Activated CD4-positive, alpha-beta memory T cell treated with anti-CD3 and anti-CD28 coated beads, Interleukin-2, amount 10 ng/mL, durations not matched to agents 7 days and 5 days (primary cell): ENCODE measurements around the gene STK33. TPM values are rescaled to one million over a fixed set of nuclear protein-coding genes. Genes with fewer than 3 reads are reported as not detected.

Experiments used
- CTCF ChIA-PET: fragments of 350-600 bp; sonication (Branson Sonifier 250); formaldehyde crosslinking; loops from one replicate; lab custom pipeline; 2021; ENCODE audit warnings: antibody characterized with exemption, inconsistent platforms; lab: Charles Lee
- POLR2A ChIA-PET: fragments of 350-600 bp; sonication (Branson Sonifier 250); formaldehyde crosslinking; loops from one replicate; lab custom pipeline; 2021; ENCODE audit warnings: antibody characterized with exemption; lab: Charles Lee
- DNase-seq: peaks from one replicate; pipeline ENCODE4 v3.0.0-alpha.2; 2020
- H3K27ac Mint-ChIP-seq: one replicate; pipeline ENCODE4 v1.8.0; 2021; ENCODE audit warnings: mild to moderate bottlenecking, mixed read lengths
- H3K27me3 Mint-ChIP-seq: one replicate; pipeline ENCODE4 v1.8.0; 2021; ENCODE audit warnings: mixed read lengths
- H3K36me3 Mint-ChIP-seq: one replicate; pipeline ENCODE4 v1.8.0; 2021; ENCODE audit warnings: low read depth, mixed read lengths
- H3K4me1 Mint-ChIP-seq: one replicate; pipeline ENCODE4 v1.8.0; 2021; ENCODE audit warnings: mixed read lengths
- H3K4me3 Mint-ChIP-seq: one replicate; pipeline ENCODE4 v1.8.0; 2021; ENCODE audit warnings: mild to moderate bottlenecking, mixed read lengths
- H3K9me3 Mint-ChIP-seq: one replicate; pipeline ENCODE4 v1.8.0; 2021; ENCODE audit warnings: mixed read lengths
- total RNA-seq, 2 experiments: library from RNA; stranded (reverse); gene quantifications; one replicate each; pipeline ENCODE4 v1.2.3, GENCODE V29; 2021

The STK33 gene
- total RNA-seq, 2 experiments from 2014 or later = 0.18 to 0.71 TPM

GRCh38 chr11:8371516-8371884 lies 222.5 kb downstream of the STK33 start:
- ChIA-PET CTCF (no interaction called here), POLR2A (no interaction called here)
- no peaks in the 10 kb centered on the region for H3K27me3 Mint-ChIP-seq
- no peak overlapping the region for H3K27ac Mint-ChIP-seq
- H3K4me1 Mint-ChIP-seq = no peaks in the 10 kb centered on the region
- DNase-seq = no peak
- H3K36me3 Mint-ChIP-seq = no peaks in the 10 kb centered on the region
- H3K9me3 Mint-ChIP-seq = no peaks in the 10 kb centered on the region
- H3K4me3 Mint-ChIP-seq = no peak overlapping the region

GRCh38 chr11:8370812-8371515 lies 223.1 kb downstream of the STK33 start:
- POLR2A ChIA-PET = no interaction called here
- H3K4me3 Mint-ChIP-seq = no peak overlapping the region
- DNase-seq = no peak
- CTCF ChIA-PET = no interaction called here
- H3K27me3 Mint-ChIP-seq = no peaks in the 10 kb centered on the region
- no peaks in the 10 kb centered on the region for H3K4me1 Mint-ChIP-seq
- no peaks in the 10 kb centered on the region for H3K36me3 Mint-ChIP-seq
- no peaks in the 10 kb centered on the region for H3K9me3 Mint-ChIP-seq
- no peak overlapping the region for H3K27ac Mint-ChIP-seq

DNA sequence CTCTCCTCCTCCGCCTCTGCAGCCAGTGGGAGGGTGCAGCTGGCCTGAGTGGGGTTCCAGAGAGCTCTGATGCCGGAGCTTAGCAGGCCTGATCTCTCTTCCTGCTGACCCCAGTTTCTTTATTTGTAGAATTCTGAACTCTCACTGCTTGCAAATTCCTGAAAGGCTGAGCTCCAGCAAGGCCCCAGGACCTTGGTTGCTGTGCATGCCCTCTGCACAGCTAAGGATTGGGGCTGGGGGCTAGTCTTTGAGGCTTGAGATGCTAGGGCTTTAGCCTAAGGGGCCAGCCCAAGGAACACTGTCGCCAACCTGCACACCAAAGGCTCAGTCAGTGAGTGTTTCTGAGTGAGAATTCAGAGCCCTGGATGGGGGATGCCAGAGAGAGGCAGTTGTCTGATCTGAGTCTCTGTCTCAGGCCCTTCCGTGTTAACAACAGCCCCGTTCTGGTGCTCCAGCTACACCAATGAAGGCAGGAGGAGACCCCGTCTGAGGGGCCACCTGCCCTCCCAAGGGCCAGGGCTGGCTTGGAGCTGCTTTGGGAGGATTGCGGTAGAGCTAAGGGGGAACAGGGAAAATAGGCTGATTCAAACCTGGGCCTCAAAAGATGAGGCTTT lies 224.3 kb downstream of the STK33 start:
- Mint-ChIP-seq H3K9me3 (no peaks in the 10 kb centered on the region), H3K4me3 (no peak overlapping the region), H3K27ac (no peak overlapping the region), H3K4me1 (no peaks in the 10 kb centered on the region), H3K36me3 (no peaks in the 10 kb centered on the region), H3K27me3 (no peaks in the 10 kb centered on the region)
- DNase-seq = no peak
- CTCF ChIA-PET = no interaction called here
- POLR2A ChIA-PET = no interaction called here

- no peak for DNase-seq
- Mint-ChIP-seq H3K27me3 (no peaks in the 10 kb centered on the region), H3K36me3 (no peaks in the 10 kb centered on the region), H3K27ac (no peak overlapping the region), H3K9me3 (no peaks in the 10 kb centered on the region), H3K4me1 (no peaks in the 10 kb centered on the region), H3K4me3 (no peak overlapping the region)
- CTCF ChIA-PET = no interaction called here
- POLR2A ChIA-PET = no interaction called here
These were observed 225.3 kb downstream of the STK33 start for GRCh38 chr11:8368772-8369171.

GRCh38 chr11:8368194-8368593 lies 225.8 kb downstream of the STK33 start:
- POLR2A ChIA-PET = no interaction called here

DNA sequence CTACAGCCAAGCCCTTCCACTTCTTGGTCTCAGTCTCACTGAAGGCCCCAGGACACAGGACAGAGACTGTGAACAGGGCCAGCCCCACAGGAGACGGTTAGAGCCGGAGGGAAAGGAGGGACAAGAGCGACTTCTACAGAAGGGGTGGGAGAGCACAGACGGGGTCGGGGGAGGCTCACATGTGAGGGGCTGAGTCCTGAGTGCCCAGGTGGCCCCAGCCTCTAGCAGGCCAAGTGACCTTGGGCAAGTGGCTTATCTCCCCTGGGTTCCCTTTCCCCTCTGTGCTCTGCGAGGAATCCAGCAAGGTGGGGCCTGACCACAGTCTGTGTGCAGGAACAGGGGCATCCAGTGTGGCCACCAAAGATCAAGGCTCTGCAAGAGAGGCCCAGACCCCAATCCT lies 227.7 kb downstream of the STK33 start:
- H3K4me3 Mint-ChIP-seq = no peak overlapping the region
- no peaks in the 10 kb centered on the region for H3K36me3 Mint-ChIP-seq
- ChIA-PET CTCF (no interaction called here), POLR2A (no interaction called here)
- H3K27ac Mint-ChIP-seq = no peak overlapping the region
- no peak for DNase-seq
- H3K27me3 Mint-ChIP-seq = peaks cover 2% of the 10 kb centered on the region
- no peaks in the 10 kb centered on the region for H3K4me1 Mint-ChIP-seq
- H3K9me3 Mint-ChIP-seq = no peaks in the 10 kb centered on the region

More at GRCh38 chr11:8368194-8368593, 225.8 kb downstream of the STK33 start:
- Mint-ChIP-seq H3K4me3 (no peak overlapping the region), H3K27me3 (peaks cover 2% of the 10 kb centered on the region), H3K9me3 (no peaks in the 10 kb centered on the region), H3K36me3 (no peaks in the 10 kb centered on the region), H3K4me1 (no peaks in the 10 kb centered on the region), H3K27ac (no peak overlapping the region)
- DNase-seq = no peak
- CTCF ChIA-PET = no interaction called here

- ChIA-PET CTCF (no interaction called here), POLR2A (no interaction called here)
- H3K27ac Mint-ChIP-seq = no peak overlapping the region
- no peaks in the 10 kb centered on the region for H3K9me3 Mint-ChIP-seq
- H3K4me3 Mint-ChIP-seq = no peak overlapping the region
- peaks cover 2% of the 10 kb centered on the region for H3K27me3 Mint-ChIP-seq
- no peaks in the 10 kb centered on the region for H3K36me3 Mint-ChIP-seq
- no peaks in the 10 kb centered on the region for H3K4me1 Mint-ChIP-seq
- DNase-seq = no peak
These were observed 228.6 kb downstream of the STK33 start for GRCh38 chr11:8365216-8365941.

- DNase-seq = no peak
- Mint-ChIP-seq H3K36me3 (no peaks in the 10 kb centered on the region), H3K27ac (no peak overlapping the region), H3K4me3 (no peak overlapping the region), H3K27me3 (peaks cover 2% of the 10 kb centered on the region), H3K4me1 (no peaks in the 10 kb centered on the region), H3K9me3 (no peaks in the 10 kb centered on the region)
- ChIA-PET CTCF (no interaction called here), POLR2A (no interaction called here)
These were observed 230.1 kb downstream of the STK33 start for GRCh38 chr11:8363921-8364320.

- POLR2A ChIA-PET = no interaction called here
- Mint-ChIP-seq H3K27me3 (peaks cover 2% of the 10 kb centered on the region), H3K9me3 (no peaks in the 10 kb centered on the region), H3K4me1 (no peaks in the 10 kb centered on the region), H3K4me3 (no peak overlapping the region), H3K27ac (no peak overlapping the region), H3K36me3 (no peaks in the 10 kb centered on the region)
- CTCF ChIA-PET = no interaction called here
- no peak for DNase-seq
These were observed 231.1 kb downstream of the STK33 start for GRCh38 chr11:8362899-8363298.

- ChIA-PET CTCF (no interaction called here), POLR2A (no interaction called here)
- Mint-ChIP-seq H3K36me3 (no peaks in the 10 kb centered on the region), H3K9me3 (no peaks in the 10 kb centered on the region), H3K4me1 (no peaks in the 10 kb centered on the region), H3K27ac (no peak overlapping the region), H3K27me3 (peaks cover 2% of the 10 kb centered on the region), H3K4me3 (no peak overlapping the region)
- DNase-seq = no peak
These were observed 231.5 kb downstream of the STK33 start for GRCh38 chr11:8362491-8362890.

DNA sequence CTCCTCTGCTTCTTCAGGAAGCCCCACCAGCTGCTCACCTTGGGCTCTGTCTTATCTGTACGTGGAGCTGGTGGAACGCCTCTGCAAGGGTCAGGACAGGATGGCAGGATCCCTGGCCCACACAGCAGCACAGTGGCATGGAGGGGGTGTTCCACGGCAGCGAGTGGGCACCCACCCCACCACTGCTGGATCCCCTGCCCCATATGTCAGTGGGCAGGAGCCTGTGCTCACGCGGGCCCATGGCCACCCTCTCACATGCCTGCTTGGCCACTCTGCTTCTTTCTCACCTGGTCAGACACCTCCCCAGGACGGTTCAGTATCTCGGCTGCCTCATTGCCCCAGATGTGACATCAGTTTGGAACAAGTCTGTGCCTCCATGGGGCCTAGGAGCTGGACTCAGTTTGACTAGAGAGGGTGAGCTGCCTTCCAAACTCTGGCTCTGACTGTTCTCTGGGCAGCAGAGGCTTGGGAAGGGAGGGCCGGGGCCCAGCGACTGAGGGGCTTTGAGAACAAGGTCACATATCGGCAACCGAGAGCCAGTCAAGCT lies 232.3 kb downstream of the STK33 start:
- ChIA-PET CTCF (no interaction called here), POLR2A (no interaction called here)
- DNase-seq = no peak
- no peak overlapping the region for H3K27ac Mint-ChIP-seq
- no peak overlapping the region for H3K4me3 Mint-ChIP-seq
- H3K27me3 Mint-ChIP-seq = peaks cover 2% of the 10 kb centered on the region
- no peaks in the 10 kb centered on the region for H3K36me3 Mint-ChIP-seq
- H3K4me1 Mint-ChIP-seq = no peaks in the 10 kb centered on the region
- no peaks in the 10 kb centered on the region for H3K9me3 Mint-ChIP-seq

DNA sequence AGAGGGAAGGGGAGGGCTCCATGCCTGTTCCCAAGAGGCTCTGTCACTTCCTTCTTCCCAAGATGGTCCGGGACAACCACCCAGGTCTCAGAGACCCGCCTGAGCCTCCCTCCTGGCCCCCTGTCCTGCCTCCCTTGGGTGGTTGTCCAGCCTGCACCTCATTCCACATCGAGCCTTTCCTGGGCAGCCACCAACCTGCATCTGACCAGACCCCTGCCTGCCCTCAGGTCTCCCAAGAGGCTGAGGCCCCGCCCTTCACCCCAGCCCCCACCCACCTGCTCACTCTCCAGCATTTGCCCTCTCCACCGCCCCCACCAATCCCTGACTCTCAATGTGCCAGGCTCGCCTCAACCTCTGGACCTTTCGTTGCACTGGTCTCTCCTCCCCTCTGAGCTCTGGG lies 232.8 kb downstream of the STK33 start:
- Mint-ChIP-seq H3K27me3 (peaks cover 2% of the 10 kb centered on the region), H3K4me1 (no peaks in the 10 kb centered on the region), H3K9me3 (no peaks in the 10 kb centered on the region), H3K27ac (no peak overlapping the region), H3K36me3 (no peaks in the 10 kb centered on the region), H3K4me3 (no peak overlapping the region)
- CTCF ChIA-PET = no interaction called here
- POLR2A ChIA-PET = no interaction called here
- no peak for DNase-seq

GRCh38 chr11:8360086-8360828 lies 233.8 kb downstream of the STK33 start:
- no peak overlapping the region for H3K4me3 Mint-ChIP-seq
- H3K27me3 Mint-ChIP-seq = peaks cover 4% of the 10 kb centered on the region
- H3K4me1 Mint-ChIP-seq = no peaks in the 10 kb centered on the region
- DNase-seq = no peak
- H3K9me3 Mint-ChIP-seq = no peaks in the 10 kb centered on the region
- H3K36me3 Mint-ChIP-seq = no peaks in the 10 kb centered on the region
- POLR2A ChIA-PET = no interaction called here
- no peak overlapping the region for H3K27ac Mint-ChIP-seq
- CTCF ChIA-PET = no interaction called here
